NCI-H748 (cell line): Measurements from ENCODE around the gene NPIPB6.
"Not testable (repeated sequence)": the region's sequence is repeated elsewhere in the genome, so short reads cannot be mapped to it uniquely, and the experiment has no call there.

Source experiments
- DNase-seq: peaks from one replicate; lab custom pipeline; 2025; ENCODE audit not compliant: unreplicated experiment; lab: John Stamatoyannopoulos, UW

Gene NPIPB6

DNA sequence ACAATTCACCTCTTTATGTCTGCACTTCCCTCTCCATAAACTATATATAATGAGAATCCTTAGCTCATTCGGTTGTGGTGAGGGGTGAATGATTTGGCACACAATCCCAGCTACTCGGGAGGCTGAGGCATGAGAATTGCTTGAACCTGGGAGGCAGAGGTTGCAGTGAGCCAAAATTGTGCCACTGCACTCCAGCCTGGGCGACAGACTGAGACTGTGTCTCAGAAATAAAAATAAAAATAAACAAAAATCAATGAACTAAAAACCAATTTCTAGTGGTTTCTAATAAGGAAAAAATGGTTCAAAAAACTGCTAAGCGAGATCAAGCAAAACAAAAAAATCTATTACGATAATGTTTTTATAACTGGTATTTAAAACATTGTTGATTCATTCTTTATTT lies at the start of gene NPIPB6:
TSS of gene NPIPB6 (minus strand) at position 101 of the 400 bp plus-strand sequence. CDS start 686 bp downstream, outside the sequence.
- DNase-seq, result not testable (repeated sequence)

DNA sequence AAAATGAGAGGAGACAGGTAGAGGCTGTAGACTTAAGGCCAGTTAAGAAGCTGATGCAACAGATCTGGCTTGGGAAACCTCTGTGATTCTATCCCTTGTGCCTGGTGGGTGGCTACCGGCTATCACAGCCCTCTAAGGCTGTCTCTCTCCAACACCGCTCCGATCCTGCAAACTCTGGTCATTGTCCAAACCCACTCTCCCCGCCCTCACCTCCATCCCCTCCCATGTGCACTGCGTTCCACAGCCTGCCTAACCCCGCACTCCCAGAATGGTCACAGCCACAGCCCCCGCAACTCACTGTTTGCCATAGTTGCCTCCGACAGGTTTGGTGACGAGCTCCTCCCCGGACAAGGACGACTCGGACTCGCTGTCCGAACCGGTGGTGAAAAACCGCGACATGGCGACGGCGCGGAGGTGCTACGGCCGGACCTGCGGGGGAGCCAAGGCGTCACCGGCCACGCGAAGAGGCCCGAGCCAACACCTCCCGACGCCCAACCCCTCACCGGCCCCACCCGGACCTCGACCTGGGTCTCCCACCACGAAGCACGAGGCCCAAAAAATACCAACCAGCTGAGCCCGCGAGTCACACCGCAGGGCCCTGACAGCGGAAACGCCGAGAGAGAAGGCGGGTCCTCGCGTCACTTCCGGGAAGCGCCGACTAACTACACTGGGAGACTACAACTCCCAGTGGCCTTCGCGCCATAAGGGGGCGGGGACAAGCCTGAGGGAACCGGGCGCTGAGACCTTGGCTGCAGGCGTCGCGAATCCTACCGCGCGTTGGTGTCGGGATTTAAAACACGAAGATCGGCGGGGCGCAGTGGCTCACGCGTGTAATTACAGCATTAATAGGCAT lies 40.1 kb upstream of the NPIPB6 start, which contains the start of gene EIF3CL:
TSS of gene EIF3CL (minus strand) at position 622 of the 853 bp plus-strand sequence. CDS start at position 399, 223 bp downstream.
- not testable (repeated sequence) for DNase-seq

DNA sequence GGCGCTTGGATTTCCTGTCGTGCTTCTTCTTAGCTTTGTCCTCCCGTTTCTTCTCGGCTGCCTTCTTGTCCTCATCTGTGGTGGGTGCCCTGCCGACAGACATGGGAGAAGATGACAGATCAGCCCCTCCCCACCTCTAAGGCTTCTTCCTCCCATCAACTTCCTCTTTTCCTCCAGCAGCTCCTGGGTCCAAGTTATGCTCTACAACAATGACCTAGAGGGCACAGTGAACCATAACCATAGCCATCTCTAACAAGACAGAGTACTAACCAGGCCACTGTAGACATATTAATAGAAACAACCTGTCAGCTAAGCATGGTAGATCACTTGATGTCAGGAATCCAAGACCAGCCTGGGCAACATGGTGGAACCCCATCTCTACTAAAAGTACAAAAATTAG lies 28.7 kb upstream of the NPIPB6 start:
- not testable (repeated sequence) for DNase-seq

DNA sequence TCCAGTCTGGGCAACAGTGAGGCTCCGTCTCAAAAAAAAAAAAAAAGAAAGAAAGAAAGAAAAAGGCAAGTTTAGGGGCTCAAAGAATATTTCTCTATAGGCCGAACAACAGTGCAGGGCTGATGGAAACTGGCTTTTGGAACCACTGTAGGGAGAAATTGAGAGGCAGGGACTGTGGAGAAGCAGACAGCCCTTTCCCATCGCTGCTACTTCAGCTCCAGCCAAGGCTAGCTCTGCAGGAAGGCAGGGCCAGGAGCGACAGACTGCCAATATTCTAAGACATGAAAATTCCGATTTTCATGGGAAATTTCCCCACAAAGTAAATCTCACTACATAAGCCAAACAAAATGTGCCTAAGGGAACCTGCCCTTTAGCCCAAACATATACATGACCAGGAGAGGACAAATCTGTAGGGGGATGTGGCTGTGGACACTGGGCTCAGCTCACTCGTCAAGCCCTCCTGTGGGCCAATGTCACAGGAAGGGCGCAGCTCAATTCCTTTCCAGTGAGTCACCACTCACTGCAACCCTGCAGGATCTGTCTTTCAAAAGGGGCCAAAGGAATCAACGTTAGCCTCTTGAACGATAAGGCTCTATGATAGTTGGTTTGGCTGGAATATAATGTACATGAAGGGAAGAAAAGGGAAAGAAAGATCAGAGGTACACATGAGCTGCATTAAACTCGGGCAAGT lies 19.0 kb upstream of the NPIPB6 start:
- DNase-seq, result not testable (repeated sequence)

DNA sequence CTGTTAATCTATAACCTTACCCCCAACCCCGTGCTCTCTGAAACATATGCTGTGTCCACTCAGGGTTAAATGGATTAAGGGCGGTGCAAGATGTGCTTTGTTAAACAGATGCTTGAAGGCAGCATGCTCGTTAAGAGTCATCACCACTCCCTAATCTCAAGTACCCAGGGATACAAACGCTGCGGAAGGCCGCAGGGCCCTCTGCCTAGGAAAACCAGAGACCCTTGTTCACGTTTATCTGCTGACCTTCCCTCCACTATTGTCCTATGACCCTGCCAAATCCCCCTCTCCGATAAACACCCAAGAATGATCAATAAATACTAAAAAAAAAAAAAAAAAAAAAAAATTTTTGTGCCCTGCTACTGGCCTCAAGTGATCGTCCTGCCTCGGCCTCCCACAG lies 14.5 kb upstream of the NPIPB6 start:
- DNase-seq, result not testable (repeated sequence)

DNA sequence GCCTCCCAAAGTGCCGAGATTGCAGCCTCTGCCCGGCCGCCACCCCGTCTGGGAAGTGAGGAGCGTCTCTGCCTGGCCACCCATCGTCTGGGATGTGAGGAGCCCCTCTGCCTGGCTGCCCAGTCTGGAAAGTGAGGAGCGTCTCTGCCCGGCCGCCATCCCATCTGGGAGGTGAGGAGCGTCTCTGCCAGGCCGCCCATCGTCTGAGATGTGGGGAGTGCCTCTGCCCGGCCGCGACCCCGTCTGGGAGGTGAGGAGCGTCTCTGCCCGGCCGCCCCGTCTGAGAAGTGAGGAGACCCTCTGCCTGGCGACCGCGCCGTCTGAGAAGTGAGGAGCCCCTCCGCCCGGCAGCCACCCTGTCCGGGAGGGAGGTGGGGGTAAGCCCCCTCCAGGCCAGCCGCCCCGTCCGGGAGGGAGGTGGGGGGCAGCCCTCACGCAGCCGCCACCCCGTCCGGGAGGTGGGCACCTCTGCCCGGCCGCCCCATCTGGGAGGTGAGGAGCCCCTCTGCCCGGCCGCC lies 13.9 kb upstream of the NPIPB6 start:
- not testable (repeated sequence) for DNase-seq

DNA sequence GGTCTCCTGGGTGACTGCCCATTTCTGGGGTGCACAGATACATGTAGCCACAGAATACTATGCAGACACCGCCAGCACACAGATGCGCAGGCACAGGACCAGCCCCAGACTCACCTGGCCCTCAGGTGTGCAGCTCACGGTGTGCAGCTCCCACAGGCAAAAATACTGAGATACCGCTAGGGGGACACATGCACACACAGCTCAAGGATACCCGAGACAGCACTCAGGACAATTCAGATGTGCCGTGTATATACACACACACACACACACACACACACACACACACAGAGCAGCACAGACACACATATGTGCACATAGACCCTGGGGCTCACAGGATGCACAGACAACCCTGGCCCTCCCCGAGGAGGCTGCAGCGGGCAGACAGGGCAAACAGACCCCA lies 11.8 kb upstream of the NPIPB6 start:
- not testable (repeated sequence) for DNase-seq

DNA sequence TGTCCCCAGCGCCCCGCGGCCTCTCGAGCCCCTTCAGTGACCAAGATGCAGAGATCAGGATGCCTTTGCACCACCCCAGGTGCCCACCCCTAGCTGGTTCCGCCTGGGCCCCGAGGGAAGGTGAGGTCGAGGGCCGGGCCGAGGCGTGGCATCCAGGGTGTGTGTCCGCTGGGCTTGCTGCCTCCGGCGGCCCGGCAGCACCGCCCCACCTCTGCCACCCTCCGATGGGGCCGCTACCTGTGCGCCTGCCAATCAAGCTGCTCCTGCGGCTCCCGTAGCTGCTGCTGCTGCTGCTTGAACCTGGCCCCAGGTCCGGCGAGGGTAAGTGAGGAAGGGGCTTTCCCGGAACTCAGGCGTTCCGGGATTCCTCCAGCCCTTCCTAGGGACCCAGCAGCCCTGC lies 11.0 kb upstream of the NPIPB6 start:
- not testable (repeated sequence) for DNase-seq

DNA sequence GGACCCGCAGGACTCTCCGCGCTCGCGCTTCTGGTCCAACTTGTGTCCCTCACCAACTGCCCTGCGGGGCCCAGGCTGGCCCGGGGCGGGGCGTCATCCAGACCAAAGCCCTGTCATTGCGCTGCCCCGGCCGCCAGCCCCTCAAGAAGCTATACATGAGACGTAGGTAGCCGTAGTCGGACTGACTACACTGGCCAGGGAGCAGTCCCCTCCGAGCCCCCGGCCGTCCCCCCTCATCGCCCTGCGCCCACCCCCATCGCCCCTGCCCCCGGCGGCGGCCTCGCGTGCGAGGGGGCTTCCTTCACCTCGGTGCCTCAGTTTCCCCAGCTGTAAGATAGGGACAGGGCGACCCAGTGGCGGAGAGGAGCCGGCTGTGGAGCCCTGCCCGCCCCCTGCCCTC lies 4.6 kb upstream of the NPIPB6 start:
- DNase-seq, result not testable (repeated sequence)

DNA sequence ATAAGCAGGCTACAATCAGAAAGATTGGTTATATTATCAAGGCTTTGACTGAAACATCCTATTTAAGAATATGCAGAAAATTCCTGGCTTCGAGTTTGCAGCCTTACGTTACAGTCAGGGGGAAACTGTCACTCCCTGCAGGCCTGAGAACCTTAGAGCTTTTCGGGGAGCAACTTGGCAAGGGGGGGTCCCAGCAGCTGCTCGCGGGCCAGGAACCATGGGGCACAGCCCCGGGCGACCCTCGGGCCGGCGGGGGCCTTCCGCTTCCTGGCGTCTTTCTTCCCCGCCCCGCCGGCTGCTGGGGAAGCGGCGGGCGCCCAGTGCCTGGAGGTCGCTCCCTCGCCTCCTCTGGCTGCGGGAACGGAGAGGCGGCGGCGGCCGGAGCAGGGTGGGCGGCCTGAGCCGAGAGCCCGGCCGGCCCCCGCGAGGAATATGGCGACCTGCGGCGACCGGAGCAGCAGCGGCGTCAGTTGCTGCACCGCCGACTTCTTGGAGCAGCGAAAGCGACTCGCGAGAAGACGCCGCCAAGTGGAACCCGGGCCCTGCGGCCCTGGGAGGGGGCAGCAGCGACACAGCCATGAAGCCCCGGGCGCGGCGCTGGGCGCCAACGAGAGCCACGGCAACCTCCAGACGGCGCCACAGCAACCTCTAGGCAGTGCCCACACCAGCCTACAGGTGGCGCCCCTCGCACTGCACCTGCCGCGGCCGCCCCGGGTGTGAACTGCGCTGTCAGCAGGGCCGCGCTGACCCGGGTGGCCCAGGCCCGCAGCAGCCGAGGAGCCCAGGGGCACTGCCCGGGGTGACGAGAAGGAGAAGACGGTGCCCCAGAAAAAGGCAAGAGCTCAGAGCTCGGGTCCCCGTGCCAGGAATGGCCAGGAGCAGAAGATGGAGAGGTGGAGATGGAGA lies 1.2 kb upstream of the NPIPB6 start:
- not testable (repeated sequence) for DNase-seq

DNA sequence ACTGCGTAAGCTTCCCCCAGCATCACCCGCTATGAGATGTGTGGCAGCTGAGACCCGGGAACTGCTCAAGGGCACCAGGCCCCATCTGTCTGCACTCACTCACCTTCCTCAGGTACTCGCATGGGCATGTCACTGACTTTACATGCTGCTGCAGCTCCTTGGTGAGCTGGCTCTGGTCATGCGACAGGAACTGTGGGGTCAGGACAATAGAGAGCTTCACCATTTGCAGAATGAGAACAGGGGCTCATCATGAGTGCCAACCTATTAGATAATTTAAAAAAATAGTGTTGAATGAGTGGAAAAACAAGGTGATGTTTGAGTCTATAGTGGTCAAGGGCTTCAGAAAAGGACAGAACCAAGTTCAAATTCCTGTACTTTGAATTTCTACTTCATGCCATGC lies 708 bp downstream of the NPIPB6 start:
- not testable (repeated sequence) for DNase-seq

DNA sequence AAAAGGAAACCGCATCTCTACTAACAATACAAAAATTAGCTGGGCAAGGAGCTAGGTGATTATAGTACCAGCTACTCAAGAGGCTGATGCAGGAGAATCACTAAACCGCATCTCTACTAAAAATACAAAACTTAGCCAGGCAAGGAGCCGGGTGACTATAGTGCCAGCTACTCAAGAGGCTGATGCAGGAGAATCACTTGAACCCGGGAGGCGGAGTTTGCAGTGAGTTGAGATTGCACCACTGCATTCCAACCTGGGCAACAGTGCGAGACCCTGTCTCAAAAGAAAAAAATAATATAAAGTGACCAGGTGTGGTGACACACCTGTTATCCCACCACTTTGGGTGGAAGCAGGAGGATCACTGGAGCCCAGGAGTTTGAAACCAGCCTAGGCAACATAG lies 25.1 kb downstream of the NPIPB6 start:
- DNase-seq, result not testable (repeated sequence)

DNA sequence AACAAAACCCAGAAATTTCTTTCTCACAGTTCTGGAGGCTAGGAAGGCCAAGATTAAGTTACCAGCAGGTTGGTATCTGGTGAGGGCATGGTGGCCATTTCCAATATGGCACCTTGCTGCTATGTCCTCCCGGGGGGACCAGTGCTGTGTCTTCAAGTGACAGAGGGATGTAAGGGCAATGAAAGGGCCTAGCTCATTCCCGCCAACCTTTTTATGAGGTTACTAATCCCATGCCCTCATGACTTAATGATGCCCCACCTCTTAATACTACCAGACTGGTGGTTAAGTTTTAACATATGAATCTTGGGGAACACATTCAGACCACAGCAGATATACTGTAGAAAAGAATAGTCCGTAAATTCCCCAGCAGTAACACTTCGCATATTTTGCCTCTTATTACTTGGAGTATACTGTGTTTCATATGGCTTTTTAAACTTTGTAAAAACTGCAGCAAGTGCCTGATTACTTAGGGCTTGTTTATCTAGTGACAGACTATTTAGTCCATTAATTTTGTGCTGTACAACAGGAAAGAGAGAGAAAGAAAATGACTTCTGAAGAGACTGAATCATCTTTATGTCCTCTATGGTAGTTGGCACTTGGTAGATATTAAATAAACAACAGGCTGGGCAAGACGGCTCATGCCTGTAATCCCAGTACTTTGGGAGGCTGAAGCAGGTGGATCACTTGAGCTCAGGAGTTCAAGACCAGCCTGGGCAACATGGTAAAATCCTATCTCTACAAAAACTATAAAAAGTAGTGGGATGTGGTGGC lies 26.2 kb downstream of the NPIPB6 start:
- DNase-seq, result not testable (repeated sequence)

DNA sequence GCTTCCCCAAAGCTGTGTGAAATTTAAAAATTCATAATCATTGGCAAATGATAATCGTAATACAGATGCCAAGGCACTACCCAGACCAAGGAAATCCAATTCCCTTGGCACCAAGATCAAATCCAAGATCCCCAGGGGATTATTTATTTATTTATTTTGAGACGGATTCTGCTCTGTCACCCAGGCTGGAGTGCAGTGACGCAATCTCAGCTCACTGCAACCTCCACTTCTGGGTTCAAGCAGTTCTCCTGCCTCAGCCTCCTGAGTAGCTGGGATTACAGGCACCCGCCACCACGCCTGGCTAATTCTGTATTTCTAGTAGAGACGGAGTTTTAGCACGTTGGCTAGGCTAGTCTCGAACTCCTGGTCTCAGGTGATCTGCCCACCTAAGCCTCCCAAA lies 27.6 kb downstream of the NPIPB6 start:
- DNase-seq, result not testable (repeated sequence)

DNA sequence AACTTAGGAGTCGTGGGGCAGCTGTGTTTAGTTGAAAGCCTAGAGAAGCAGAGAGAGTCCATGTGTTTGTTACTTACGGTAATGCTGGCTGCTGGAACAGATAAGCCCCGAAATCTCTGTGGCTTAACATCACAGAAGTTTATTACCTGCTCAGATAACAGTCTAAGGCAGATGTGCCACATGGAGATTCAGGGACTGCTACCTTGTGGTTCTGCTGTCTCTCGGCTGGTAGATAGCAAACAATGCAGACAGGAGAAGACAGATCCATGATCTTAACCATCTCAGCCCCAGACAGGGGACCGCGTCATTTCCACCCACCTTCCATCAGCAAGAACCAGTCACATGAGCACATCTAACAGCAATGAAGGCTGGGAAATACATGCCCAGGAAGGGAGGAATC lies 30.7 kb downstream of the NPIPB6 start:
- DNase-seq, result not testable (repeated sequence)

DNA sequence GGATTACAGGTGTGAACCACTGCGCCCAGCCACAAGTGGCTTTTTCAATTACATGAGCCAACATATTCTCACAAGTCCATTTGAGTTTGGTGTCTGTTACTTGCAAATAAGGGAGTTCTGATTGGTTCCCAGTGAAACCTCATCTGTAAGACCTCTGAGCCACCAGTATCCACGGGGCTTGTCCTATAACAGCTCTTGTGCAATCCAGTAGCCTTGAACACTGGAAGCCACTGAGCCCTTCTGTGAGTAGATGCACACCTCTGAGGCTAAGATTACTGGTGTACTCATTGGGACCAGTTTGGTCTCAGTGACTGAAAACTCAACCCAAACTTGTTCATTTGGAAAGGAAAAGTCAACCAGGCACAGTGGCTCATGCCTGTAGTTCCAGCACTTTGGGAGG lies 32.3 kb downstream of the NPIPB6 start:
- DNase-seq, result not testable (repeated sequence)

DNA sequence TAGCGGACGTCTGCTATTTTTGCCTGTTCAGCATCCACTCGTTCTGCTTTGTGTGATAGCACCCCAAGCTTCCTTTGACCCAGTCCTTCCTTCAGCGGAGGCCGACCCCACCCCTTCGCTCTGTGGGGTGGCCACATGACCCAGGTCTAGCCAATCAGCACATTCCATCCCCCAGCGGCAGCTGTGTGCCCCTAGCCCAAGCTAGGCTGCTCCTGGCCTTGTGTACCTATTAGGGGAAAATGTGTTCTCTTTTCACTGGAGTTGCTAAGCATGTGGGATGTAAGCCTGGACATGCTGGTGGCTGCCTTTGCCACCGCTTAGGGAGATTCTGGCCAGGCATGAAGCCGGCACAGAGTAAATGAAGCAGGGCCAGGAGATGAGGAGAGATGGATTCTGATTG lies 33.1 kb downstream of the NPIPB6 start:
- DNase-seq, result not testable (repeated sequence)

DNA sequence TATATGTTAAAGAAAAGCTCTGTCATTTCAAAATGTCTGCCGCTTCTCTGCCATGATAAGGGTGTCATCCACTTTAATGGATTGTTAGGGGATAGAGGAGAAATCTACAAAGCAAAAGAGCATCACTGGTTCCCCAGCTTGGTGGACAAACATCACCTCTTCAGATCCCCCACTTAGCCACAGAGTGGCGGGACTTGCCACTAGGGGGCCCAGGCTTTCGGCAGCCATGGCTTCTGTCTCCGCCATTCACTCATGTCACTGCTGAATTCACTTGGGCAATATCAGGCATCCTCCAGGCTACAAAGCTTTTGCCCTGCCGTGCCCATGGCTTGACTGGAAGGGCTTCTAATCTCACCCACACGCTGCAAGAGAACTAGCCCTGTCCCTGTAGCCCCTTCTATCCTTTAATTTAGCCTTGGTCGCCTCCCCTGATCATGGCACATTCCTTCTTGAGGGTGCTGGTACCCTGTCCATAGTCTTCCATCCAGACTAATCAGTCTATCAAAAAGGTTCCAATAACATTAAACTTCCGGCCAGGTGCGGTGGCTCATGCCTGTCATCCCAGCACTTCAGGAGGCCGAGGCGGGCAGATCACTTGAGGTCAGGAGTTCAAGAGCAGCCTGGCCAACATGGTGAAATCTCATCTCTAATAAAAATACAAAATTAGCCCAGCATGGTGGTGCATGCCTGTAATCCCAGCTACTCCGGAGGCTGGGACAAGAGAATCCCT lies 36.3 kb downstream of the NPIPB6 start:
- peak; percentile 49 for DNase-seq

DNA sequence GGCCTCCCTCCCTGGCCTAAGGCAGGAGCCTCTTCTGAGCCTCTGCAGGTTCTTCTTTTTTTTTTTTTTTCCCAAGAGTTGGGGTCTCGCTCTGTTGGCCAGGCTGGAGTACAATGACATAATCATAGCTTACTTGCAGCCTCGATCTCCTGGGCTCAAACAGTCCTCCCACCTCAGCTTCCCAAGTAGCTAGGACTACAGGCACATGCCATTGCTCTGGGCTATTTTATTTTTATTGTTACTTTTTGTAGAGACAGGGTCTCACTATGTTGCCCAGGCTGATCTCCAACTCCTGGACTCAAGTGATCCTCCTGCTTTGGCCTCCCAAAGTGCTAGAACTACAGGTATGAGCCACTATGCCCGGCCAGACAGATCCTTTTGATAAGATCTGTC lies 38.4 kb downstream of the NPIPB6 start:
- no peak for DNase-seq
